ENCODE measurements around the gene ZNF664. TPM values are rescaled to one million over a fixed set of nuclear protein-coding genes. Genes with fewer than 3 reads are reported as not detected.

ZNF664 gene
- total and polyA plus RNA-seq, 2 of the 4 experiments (the other 2 are of a cell fraction): 29.9 to 32.6 TPM

DNA sequence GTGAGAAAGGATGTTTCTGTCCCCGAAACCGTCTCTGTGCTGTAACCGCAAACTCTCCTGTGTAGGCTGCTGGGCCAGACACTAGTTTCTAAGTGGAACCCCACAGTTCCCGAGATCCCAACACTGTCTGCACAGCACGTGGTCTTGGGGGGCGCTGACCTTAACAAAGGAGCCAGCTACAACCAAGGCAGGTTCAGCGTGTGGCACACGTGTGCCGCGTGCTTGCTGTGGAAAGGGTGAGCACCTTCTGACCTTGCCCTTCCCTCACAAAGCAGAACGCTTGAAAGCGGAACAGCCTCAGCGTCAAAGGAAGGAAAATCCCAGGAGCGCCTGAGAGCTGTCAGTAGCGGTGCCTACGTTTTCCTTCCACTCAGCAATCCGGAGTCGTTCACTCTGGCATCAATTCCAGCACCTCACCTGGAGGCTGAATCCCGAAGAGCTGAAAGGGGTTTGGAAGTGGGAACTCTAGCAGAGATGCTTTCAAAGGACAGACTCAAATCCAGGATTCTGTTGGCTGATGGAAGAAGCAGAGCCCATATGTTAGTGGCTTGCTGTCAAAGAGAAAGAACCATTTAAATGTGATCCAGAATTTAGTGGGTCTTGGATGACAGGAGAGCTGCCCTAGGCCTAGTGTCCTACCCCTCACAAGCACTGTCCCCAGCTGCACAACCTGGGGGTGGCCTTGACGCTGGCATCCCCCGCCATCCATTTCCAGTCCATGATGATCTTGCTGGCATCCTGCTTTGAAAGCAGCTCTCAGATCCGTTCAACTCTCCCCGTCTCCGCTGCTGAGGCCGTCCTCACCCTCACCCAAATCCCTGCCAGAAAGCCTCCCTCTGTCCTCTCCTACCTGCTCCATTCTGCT is 27.5 kb upstream of the ZNF664 start:
- in situ Hi-C loops (cut with MboI; ENCODE audit: low sequenced_read_pairs): no loop called here
- Histone ChIP-seq H3K4me3 (ENCODE audit: insufficient read depth, low read depth, low read length) (no peak overlapping the region), H3K27ac (ENCODE audit: insufficient read depth, low read length) (no peak overlapping the region), H2BK120ac (ENCODE audit: low read depth, low read length) (no peak overlapping the region), H3K23ac (ENCODE audit: low read depth, low read length) (no peak overlapping the region), H3K56ac (ENCODE audit: extremely low read depth, insufficient read depth, low read length) (no peak overlapping the region), H3K9me1 (ENCODE audit: insufficient read depth, low read length) (peaks cover 22% of the 10 kb centered on the region; the same call in 1 of the 2 replicates), H2AFZ (replicated peaks; ENCODE audit: low read length, poor library complexity) (no peak overlapping the region), H2BK15ac (ENCODE audit: low read depth, low read length) (no peak overlapping the region; the same call in 2 of the 3 replicates), H3K9me3 (ENCODE audit: control insufficient read depth, insufficient read depth, low read length) (peaks cover 6% of the 10 kb centered on the region), H3K18ac (ENCODE audit: low read depth, low read length) (no peak overlapping the region), H4K20me1 (ENCODE audit: insufficient read depth, low read length) (peaks cover 7% of the 10 kb centered on the region), H3K14ac (replicated peaks; ENCODE audit: low read depth, low read length) (no peak overlapping the region), H3K27me3 (ENCODE audit: control insufficient read depth, insufficient read depth, low read length) (no peaks in the 10 kb centered on the region), H2BK20ac (ENCODE audit: low read depth, low read length) (no peak overlapping the region), H3K79me1 (ENCODE audit: low read depth in 1 of 2, low read length in 2 of 2) (peaks cover 17 to 53% of the 10 kb centered on the region in 2 experiments; a peak in 3 of 4 replicates), H3K36me3 (ENCODE audit: control insufficient read depth, insufficient read depth, low read length) (peaks cover 35% of the 10 kb centered on the region), H4K5ac (ENCODE audit: low read depth, low read length) (no peak overlapping the region), H4K8ac (ENCODE audit: low read depth in 2 of 2, low read length in 2 of 2) (no peak overlapping the region), H3K4me2 (ENCODE audit: low read depth, low read length) (no peak overlapping the region), H2AK9ac (replicated peaks; ENCODE audit: low read depth, low read length, poor library complexity) (no peak overlapping the region), H3K4ac (ENCODE audit: low read depth, low read length) (no peak overlapping the region), H2AK5ac (ENCODE audit: low read depth, low read length) (peak overlapping the region; percentile 33; the same call in 1 of the 2 replicates), H4K91ac (ENCODE audit: insufficient read depth, low read depth, low read length) (no peak overlapping the region), H3K9ac (ENCODE audit: low read depth, low read length) (no peak overlapping the region), H2BK5ac (ENCODE audit: low read depth, low read length, poor library complexity, severe bottlenecking) (no peak overlapping the region), H3K4me1 (ENCODE audit: control insufficient read depth, insufficient read depth, low read length) (peaks cover 17% of the 10 kb centered on the region)
- ChIA-PET POLR2A (ENCODE audit: unreplicated experiment) (no interaction called here), CTCF (no interaction called here)
- ATAC-seq (ENCODE audit: low read depth) (no peak), DNase-seq (no peak)
- dilution Hi-C loops (cut with HindIII; ENCODE audit: low sequenced_read_pairs, unreplicated experiment): no loop called here
- intact Hi-C loops (cut with micrococcal nuclease): no loop called here
- BruUV-seq (replicated peaks): no TSS peak
- WGBS, 2 experiments (ENCODE audit: extremely low coverage in 2 of 2, insufficient read length in 1 of 2): 81% methylated on average over 10 of the region's 25 CpGs; no CpG with 5 or more reads in 1 of the 2 experiments
- TF ChIP-seq MAFK (IDR thresholded peaks at IDR 0.05; ENCODE audit: low read depth, low read length) (no peak), NFE2L2 (IDR thresholded peaks at IDR 0.05; ENCODE audit: low read depth, low read length) (no peak), SMC3 (IDR thresholded peaks at IDR 0.05; ENCODE audit: low read depth, low read length) (no peak), BHLHE40 (IDR thresholded peaks at IDR 0.05; ENCODE audit: low read depth, low read length) (no peak), RFX5 (IDR thresholded peaks at IDR 0.05; ENCODE audit: low read depth, low read length) (no peak), RAD21 (IDR thresholded peaks at IDR 0.05; ENCODE audit: low read length) (no peak), MXI1 (IDR thresholded peaks at IDR 0.05; ENCODE audit: borderline replicate concordance, low read depth, low read length) (no peak), POLR2A (IDR thresholded peaks at IDR 0.05; ENCODE audit: low read depth, low read length) (no peak), RCOR1 (IDR thresholded peaks at IDR 0.05; ENCODE audit: insufficient replicate concordance, low read length) (no peak), MAZ (IDR thresholded peaks at IDR 0.05; ENCODE audit: borderline replicate concordance, low read depth, low read length) (no peak), CEBPB (IDR thresholded peaks at IDR 0.05; ENCODE audit: low read depth, low read length) (no peak), FOS (IDR thresholded peaks at IDR 0.05; ENCODE audit: low read depth, low read length) (no peak), CHD1 (IDR thresholded peaks at IDR 0.05; ENCODE audit: low read depth, low read length) (no peak)
- TF ChIP-seq, protein P1, sequence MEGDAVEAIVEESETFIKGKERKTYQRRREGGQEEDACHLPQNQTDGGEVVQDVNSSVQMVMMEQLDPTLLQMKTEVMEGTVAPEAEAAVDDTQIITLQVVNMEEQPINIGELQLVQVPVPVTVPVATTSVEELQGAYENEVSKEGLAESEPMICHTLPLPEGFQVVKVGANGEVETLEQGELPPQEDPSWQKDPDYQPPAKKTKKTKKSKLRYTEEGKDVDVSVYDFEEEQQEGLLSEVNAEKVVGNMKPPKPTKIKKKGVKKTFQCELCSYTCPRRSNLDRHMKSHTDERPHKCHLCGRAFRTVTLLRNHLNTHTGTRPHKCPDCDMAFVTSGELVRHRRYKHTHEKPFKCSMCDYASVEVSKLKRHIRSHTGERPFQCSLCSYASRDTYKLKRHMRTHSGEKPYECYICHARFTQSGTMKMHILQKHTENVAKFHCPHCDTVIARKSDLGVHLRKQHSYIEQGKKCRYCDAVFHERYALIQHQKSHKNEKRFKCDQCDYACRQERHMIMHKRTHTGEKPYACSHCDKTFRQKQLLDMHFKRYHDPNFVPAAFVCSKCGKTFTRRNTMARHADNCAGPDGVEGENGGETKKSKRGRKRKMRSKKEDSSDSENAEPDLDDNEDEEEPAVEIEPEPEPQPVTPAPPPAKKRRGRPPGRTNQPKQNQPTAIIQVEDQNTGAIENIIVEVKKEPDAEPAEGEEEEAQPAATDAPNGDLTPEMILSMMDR (conservative IDR thresholded peaks at IDR 0.05; ENCODE audit: low read depth, low read length): no peak
- TF ChIP-seq, protein P2, sequence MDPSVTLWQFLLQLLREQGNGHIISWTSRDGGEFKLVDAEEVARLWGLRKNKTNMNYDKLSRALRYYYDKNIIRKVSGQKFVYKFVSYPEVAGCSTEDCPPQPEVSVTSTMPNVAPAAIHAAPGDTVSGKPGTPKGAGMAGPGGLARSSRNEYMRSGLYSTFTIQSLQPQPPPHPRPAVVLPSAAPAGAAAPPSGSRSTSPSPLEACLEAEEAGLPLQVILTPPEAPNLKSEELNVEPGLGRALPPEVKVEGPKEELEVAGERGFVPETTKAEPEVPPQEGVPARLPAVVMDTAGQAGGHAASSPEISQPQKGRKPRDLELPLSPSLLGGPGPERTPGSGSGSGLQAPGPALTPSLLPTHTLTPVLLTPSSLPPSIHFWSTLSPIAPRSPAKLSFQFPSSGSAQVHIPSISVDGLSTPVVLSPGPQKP (IDR thresholded peaks at IDR 0.05; ENCODE audit: borderline replicate concordance, low read depth, low read length): no peak

Data from IMR-90 (cell line).